GM10847 (cell line): ENCODE measurements around the gene TREM1.

ENCODE experiments used
- POLR2A ChIP-seq: IDR thresholded peaks from 2 replicates; pipeline ENCODE4 v1.6.1; 2011; ENCODE audit not compliant: insufficient read length; ENCODE audit errors: extremely low read depth

TREM1 gene

GRCh38 chr6:41277605-41278004, 8.9 kb downstream of the TREM1 start:
- no peak for TF ChIP-seq POLR2A

- TF ChIP-seq POLR2A = no peak
Measured at GRCh38 chr6:41275489-41275888, 11.0 kb downstream of the TREM1 start.

- TF ChIP-seq POLR2A = no peak
Measured at GRCh38 chr6:41274256-41274655, 12.2 kb downstream of the TREM1 start.

DNA sequence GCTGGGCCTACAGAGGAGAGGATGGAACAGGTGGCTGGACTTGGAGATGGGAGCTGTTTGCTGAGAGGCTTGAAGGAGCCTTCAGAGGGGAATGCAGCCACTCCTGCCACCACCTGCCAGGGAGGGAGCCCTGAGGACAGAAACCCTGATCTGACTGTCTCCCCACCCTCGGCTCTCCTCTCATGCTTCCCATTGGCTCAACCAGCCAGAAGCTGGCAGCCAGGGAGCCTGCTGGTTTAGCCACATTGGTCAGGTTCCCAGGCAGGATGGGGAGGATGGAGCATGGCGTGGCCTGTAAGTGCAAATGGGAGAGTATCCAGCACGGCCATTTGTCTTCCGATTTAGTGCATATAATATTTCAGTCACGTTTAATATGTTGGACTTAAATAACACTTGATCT, 12.8 kb downstream of the TREM1 start:
- no peak for TF ChIP-seq POLR2A

DNA sequence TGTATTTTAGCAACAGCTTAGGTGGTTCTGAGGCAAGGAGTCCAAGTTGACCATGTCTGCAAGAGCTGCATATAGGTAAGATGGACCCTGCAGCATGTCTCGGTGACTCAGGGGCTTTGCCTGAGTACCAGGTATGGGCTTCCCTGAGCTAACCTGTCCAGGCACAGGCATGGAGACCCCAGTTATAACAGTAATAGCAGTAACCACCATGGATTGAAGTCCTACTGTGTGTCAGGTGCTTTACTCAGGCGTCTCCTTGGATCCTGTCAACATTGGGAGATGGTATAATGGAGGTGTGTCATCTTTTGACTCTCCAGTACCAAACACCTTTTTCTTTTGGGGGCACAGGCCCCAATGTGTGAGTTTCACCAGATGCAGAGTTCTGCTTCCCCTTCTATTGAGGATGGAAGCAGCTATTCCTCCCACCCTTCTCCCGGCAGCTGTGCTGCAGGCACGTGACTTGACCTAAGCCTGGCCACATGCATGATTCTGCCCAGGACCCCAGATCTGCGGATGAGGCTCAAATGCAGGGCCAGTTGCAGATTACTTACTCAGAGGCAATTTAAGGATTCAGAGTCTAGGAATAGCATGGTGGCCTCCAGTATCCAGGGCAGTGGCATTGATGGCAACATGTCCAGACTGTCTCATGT, 13.8 kb downstream of the TREM1 start:
- no peak for TF ChIP-seq POLR2A

DNA sequence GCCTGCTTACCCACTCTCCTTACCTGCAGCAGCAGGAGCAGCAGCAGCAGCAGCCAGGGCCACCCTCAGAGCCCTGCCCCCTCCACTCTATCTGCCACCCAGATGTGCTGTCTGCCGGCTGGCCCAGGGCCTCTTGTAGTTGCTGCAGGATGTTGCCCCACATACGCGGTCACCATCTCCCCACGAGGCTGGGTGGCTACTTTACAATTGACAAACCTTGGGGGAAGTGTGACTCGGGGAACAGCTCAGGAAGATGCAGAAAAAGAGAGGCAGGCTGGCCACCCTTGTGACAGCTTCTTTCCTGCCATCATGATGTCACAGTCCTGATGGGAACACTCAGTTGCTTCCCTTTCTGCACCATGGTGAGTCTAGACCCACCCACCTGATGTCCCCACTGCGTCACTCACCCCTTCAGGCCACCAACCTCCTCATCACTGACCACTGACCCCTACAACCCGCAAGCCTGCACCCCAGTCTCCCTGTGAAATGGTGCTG, 14.5 kb downstream of the TREM1 start:
- TF ChIP-seq POLR2A = no peak

GRCh38 chr6:41269716-41270115, 16.8 kb downstream of the TREM1 start:
- TF ChIP-seq POLR2A = no peak

GRCh38 chr6:41269166-41269565, 17.3 kb downstream of the TREM1 start:
- no peak for TF ChIP-seq POLR2A

DNA sequence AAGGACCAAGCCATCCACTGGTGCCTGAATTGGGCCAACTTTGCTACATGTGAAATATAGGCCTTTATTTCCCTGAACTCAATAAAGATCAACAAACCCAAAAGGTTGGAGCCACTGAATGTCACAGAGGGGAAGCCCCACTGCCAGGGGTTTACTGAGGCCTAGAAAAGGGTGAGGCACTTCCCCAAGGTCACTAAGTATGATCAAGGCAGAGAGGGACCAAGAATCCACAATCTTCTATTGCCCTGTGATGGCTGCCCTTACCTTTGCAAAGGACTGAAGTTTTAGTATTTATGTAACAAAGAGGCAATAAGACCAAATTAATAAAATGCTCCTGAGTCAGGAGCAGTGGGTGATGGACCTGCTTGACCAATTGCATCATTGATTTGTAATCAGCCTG, 18.0 kb downstream of the TREM1 start:
- TF ChIP-seq POLR2A = no peak

DNA sequence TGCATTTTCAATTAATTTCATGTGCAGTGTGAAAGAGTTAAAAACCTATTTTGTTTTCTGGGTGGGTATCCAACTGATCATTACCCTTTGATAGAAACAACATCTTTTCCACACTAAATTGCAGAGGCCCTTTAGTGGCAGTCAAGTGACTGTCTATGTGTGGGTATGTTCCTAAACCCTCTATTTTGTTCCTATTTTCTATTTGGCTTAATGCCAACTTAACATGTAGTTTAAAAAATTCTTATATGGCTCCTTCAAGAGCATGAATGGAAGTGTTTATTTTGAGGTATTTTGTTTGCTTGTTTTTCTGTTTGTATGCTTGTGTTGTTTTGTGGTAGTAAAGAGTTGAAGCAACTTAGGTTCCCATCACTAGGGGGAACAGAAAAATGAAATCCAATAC, 19.9 kb downstream of the TREM1 start:
- no peak for TF ChIP-seq POLR2A

- no peak for TF ChIP-seq POLR2A
Measured at GRCh38 chr6:41263267-41263666, 23.2 kb downstream of the TREM1 start.

DNA sequence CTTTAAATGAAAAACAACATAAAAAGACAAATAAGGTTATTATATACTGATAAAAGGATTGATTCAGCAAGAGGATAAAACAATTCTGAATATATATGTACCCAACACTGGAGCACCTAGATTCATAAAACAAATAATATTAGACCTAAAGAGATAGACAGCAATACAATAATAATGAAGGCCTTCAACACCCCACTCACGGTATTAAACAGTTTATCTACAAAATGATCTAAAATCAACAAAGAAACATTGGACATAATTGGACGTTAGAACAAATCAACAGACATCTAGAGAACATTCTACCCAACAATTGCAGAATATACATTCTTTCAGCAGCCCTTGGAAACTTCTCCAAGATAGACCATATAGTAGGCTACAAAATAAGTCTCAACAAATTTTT, 24.1 kb downstream of the TREM1 start:
- no peak for TF ChIP-seq POLR2A

GRCh38 chr6:41258196-41258493, 28.3 kb downstream of the TREM1 start:
- TF ChIP-seq POLR2A = no peak

- no peak for TF ChIP-seq POLR2A
Measured at GRCh38 chr6:41257369-41258195, 28.9 kb downstream of the TREM1 start.

GRCh38 chr6:41256383-41256782, 30.1 kb downstream of the TREM1 start:
- TF ChIP-seq POLR2A = no peak

DNA sequence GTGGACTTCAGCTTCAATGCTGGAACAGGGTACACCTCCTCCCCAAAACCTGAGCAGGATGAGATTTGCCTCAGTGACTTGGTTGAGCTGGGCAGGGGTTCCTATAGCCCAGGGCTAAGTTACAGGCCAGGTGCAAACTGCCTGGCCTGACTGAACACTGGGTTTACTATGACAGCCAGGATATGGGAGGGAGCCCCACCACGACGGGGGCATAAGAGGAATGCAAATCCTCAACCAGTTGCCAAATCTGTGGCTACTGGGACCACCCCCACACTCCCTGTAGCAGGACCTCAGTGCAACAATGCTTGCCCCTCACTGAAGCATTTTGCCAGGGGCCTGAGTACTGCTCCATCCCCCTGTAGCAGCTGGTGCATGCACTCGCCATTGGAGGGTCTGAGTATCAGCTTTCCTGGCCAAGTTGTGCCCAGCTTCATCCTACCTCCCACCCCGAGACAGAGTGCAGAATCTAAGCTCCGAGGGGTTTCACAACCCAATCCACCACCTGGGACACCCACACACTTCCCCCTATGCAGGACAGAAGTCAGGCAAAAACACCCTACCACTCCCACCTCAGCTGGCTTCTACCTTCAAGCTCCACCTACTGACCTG, 30.7 kb downstream of the TREM1 start:
- TF ChIP-seq POLR2A = no peak
